Hepatocyte (in vitro differentiated cells): ENCODE data around the gene STXBP6.

Source experiments
- CTCF ChIP-seq: fragments of 200-600 bp; sonication (generic); IDR thresholded peaks from 2 replicates; pipeline ENCODE4 v1.5.1; 2016; ENCODE audit warnings: antibody characterized with exemption, mild to moderate bottlenecking; ENCODE audit not compliant: poor library complexity
- EZH2phosphoT487 ChIP-seq: fragments of 200-600 bp; sonication (generic); IDR thresholded peaks from one replicate; pipeline ENCODE4 v1.6.1; 2018; ENCODE audit warnings: antibody characterized with exemption, mild to moderate bottlenecking, low read depth, moderate library complexity; ENCODE audit not compliant: unreplicated experiment, severe bottlenecking

GRCh38 chr14:25069879-25070278 lies 19.9 kb upstream of the STXBP6 start:
- TF ChIP-seq CTCF (no peak), EZH2phosphoT487 (no peak)
